AG10803 (cell line): ENCODE results near the gene AKT3.
"Not testable (repeated sequence)": the region's sequence is repeated elsewhere in the genome, so short reads cannot be mapped to it uniquely, and the experiment has no call there.

Experiments
- DNase-seq: peaks from one replicate; pipeline ENCODE4 v3.0.0; 2010; ENCODE audit warnings: low read depth
- H3K4me3 ChIP-seq: 2 replicates; pipeline ENCODE4 v1.5.1; 2011; ENCODE audit warnings: mild to moderate bottlenecking, low read length, control low read depth
- CTCF ChIP-seq: conservative IDR thresholded peaks from 2 replicates; pipeline ENCODE4 v1.5.1; 2011; ENCODE audit warnings: mild to moderate bottlenecking, low read length, control low read depth, inconsistent platforms

Gene AKT3

GRCh38 chr1:243658594-243659105, 191.4 kb downstream of the AKT3 start:
- no peak for TF ChIP-seq CTCF
- no peak overlapping the region for H3K4me3 ChIP-seq
- no peak for DNase-seq

- H3K4me3 ChIP-seq, result no peak overlapping the region
- TF ChIP-seq CTCF, result no peak
- no peak for DNase-seq
Observed at GRCh38 chr1:243657793-243658192, 192.2 kb downstream of the AKT3 start.

GRCh38 chr1:243649530-243649929, 200.5 kb downstream of the AKT3 start:
- H3K4me3 ChIP-seq, DNase-seq: not testable (repeated sequence)

- no peak for TF ChIP-seq CTCF
- no peak for DNase-seq
Observed at GRCh38 chr1:243646841-243647240, 203.2 kb downstream of the AKT3 start.

GRCh38 chr1:243645281-243645680, 204.8 kb downstream of the AKT3 start:
- no peak overlapping the region for H3K4me3 ChIP-seq
- TF ChIP-seq CTCF, result no peak
- DNase-seq, result no peak

More at GRCh38 chr1:243646841-243647240, 203.2 kb downstream of the AKT3 start:
- H3K4me3 ChIP-seq, result no peak overlapping the region

GRCh38 chr1:243642936-243643335, 207.1 kb downstream of the AKT3 start:
- peak; percentile 44 for DNase-seq
- TF ChIP-seq CTCF, result no peak
- no peak overlapping the region for H3K4me3 ChIP-seq

GRCh38 chr1:243639027-243639658, 210.9 kb downstream of the AKT3 start:
- no peak overlapping the region for H3K4me3 ChIP-seq
- no peak for TF ChIP-seq CTCF
- DNase-seq, result no peak
